NCI-H1417 treated with DMSO at 0.1 percent for 48 hours (cell line): ENCODE measurements around the gene PSME1.

Source experiments
- DNase-seq: peaks from one replicate; lab custom pipeline; 2025; lab: John Stamatoyannopoulos, UW

Gene PSME1

DNA sequence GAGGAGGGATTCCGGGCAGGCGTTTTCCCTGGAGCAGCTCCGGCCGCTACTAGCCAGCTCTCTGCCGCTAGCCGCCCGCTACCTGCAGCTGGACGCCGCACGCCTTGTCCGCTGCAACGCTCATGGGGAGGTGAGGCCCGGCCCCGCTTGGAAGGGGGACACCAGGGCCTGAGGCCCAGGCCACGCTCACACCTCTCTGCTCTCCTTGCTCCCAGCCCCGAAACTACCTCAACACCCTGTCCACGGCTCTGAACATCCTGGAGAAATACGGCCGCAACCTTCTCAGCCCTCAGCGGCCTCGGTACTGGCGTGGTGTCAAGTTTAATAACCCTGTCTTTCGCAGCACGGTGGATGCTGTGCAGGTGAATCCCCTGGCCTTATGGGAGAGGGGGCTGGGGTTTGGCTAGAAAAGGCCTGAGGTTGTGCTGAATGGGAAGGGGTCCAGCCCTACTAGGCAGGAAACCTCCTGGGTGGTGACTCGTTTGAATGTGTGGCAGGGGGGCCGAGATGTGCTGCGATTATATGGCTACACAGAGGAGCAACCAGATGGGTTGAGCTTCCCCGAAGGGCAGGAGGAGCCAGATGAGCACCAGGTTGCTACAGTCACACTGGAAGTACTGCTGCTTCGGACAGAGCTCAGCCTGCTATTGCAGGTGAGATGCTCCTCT is 11.9 kb downstream of the PSME1 start:
- DNase-seq = no peak

DNA sequence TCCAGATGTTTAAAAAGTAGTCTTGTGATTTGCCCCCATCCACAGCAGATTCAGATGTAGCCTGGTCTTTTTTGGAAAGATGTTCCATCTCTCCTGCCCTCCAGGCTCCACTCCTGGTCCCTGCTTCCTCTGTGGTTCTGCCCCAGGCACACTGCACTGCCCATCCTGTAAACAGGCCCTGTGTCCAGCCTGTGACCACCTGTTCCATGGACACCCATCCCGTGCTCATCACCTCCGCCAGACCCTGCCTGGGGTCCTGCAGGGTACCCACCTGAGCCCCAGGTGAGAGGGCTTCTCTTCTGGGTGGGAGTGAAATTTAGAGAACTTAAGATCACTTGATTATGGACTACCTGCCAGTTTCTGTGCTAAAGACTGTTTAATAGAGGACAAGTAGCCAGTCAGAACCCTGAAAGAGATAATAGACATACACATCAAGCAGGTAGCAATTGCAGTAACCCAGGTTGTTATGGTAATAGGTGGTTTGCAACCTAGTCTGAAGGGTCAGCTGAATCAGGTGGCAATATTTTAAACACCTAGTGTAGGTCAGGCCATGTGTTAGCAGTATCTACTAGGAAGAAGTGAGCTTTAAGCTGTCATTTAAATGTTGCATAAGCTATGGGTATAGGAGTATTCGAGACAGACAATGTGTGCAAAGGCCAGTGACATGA is 13.4 kb downstream of the PSME1 start:
- DNase-seq = no peak

DNA sequence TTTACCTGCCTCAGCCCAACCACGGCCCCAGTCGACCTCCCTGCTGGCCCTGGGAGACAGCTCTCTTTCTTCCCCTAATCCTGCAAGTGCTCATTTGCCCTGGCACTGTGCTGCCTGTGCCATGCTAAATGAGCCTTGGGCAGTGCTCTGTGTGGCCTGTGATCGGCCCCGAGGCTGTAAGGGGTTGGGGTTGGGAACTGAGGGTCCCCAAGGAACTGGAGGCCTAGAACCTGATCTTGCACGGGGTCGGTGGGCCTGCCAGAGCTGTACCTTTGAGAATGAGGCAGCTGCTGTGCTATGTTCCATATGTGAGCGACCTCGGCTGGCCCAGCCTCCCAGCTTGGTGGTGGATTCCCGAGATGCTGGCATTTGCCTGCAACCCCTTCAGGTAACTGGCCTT is 14.1 kb downstream of the PSME1 start:
- DNase-seq = no peak

- DNase-seq = no peak
Observed at GRCh38 chr14:24150567-24150966, 14.6 kb downstream of the PSME1 start.

GRCh38 chr14:24150993-24151392 is 15.0 kb downstream of the PSME1 start:
- no peak for DNase-seq

- no peak for DNase-seq
Observed at GRCh38 chr14:24151404-24152080, 15.5 kb downstream of the PSME1 start.

GRCh38 chr14:24155100-24155499 is 19.1 kb downstream of the PSME1 start:
- no peak for DNase-seq

- DNase-seq = no peak
Observed at GRCh38 chr14:24156840-24157239, 20.8 kb downstream of the PSME1 start.

DNA sequence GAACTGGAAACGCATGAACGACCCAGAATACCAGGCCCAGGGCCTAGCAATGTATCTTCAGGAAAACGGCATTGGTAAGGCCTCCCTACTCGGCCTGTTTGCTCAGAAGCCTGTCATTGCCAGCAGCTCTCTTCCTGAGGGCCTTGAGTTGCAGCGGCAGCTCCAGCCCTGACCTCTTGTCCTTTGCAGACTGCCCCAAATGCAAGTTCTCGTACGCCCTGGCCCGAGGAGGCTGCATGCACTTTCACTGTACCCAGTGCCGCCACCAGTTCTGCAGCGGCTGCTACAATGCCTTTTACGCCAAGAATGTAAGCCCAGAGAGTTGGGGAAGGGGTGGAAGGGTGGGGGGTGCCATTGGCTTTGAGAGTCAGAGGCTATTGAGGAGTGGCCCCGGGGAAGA is 21.3 kb downstream of the PSME1 start:
- DNase-seq = no peak

GRCh38 chr14:24159777-24160498 is 23.9 kb downstream of the PSME1 start:
- no peak for DNase-seq

GRCh38 chr14:24160499-24160849 is 24.5 kb downstream of the PSME1 start:
- no peak for DNase-seq

DNA sequence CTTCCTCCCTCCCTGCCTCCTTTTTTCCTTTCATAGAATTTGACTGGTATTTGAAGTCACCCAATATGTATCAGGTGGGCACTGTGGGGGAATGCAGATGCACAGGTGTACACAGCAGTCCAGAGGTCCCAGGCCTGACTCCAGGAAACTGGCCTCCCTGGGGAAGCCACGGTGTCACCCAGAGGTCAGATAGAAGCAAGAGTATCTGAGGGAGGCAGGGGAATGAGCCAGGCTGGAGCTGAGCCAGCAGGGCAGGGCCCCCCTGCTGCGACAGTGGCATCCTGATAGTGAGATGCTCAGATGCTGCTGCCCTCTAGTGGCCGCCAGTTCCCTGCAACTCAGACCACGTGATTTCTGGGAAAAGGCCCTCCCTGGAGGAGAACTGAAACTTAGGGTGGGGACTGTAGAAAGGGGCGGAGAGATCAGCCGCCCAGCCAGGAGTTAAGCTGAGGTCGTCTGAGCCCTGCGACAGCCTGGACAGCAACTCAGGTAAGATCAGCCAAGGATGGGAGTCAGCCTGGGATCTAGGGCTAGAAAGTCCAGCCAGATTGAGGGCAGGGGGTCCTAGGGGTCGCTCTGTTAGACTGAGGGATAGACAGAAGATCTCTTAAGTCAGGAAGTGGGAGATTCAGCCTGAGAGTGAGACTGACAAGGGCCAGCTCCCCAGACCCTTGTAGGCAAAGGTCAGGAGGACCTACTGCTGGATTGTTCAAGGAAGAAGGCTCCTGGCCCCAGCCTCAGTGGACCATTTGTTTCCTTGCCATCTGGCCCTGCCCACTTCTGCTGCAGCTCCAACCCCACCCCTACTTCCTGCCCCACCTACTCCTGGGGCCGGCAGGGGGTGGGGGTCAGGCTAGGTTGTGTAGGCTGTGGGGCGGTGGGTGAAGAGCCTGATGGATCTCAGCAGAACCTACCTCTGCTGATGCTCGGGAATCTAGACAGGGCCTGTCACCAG is 25.1 kb downstream of the PSME1 start, which contains the start of gene IRF9:
IRF9 (plus strand) TSS at position 416 of the 955 bp plus-strand sequence. CDS start 880 bp downstream, outside the sequence.
- DNase-seq = peak; percentile 70

- DNase-seq = no peak
Observed at GRCh38 chr14:24162093-24162492, 26.1 kb downstream of the PSME1 start.

GRCh38 chr14:24164518-24164991 is 28.6 kb downstream of the PSME1 start:
- DNase-seq = no peak

- DNase-seq = no peak
Observed at GRCh38 chr14:24165785-24166184, 29.8 kb downstream of the PSME1 start.

GRCh38 chr14:24167469-24168114 is 31.6 kb downstream of the PSME1 start:
- DNase-seq = no peak

DNA sequence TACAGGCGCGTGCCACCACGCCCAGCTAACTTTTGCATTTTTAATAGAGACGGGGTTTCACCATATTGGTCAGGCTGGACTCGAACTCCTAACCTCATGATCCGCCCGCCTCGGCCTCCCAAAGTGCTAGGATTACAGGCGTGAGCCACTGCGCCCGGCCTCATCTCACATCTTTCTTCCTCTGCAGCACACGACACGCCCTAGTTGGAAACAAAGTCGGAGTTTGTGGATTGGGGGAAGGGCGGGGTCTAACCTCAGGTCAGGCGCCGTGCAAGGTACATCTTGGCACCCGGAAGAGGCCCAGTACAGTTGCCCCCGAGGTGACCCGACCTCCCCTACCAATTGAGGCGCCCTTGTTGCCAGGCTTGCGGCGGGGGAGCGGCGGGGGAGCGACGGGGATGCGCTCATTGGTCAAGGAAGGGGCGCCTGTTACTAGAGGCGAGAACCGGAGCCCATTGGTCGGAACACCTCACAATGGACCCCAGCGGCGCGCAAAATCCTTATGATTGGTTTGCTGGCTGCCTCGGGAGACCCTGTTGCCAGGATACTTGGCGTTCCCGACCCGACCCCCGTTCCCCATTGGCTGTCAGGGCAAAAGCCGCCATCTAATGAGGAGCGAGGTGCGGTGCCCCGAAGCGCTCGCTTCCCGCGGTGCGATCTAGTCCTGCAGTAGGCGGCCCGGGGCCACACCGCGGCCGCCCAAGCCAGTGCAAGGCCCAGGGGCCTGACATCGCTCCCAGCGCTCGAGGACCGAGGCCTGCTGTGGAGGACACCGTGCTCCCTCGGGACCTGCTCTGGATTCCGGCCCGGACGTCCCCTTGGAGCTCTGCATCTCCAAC is 35.6 kb downstream of the PSME1 start, which contains the start of gene REC8:
REC8 (plus strand) TSS at position 659 of the 839 bp plus-strand sequence. CDS start 473 bp downstream, outside the sequence.
- DNase-seq = peak; percentile 77

GRCh38 chr14:24172261-24172860 is 36.4 kb downstream of the PSME1 start:
- DNase-seq = no peak

GRCh38 chr14:24172871-24173281 is 36.9 kb downstream of the PSME1 start:
- DNase-seq = no peak
